ENCODE results near the gene CRTC1. TPM values are rescaled to one million over a fixed set of nuclear protein-coding genes. Genes with fewer than 3 reads are reported as not detected.

The CRTC1 gene
- total RNA-seq, 4 donors from 2014 or later, result 2.4 to 17.5 (median 6.7) TPM

DNA sequence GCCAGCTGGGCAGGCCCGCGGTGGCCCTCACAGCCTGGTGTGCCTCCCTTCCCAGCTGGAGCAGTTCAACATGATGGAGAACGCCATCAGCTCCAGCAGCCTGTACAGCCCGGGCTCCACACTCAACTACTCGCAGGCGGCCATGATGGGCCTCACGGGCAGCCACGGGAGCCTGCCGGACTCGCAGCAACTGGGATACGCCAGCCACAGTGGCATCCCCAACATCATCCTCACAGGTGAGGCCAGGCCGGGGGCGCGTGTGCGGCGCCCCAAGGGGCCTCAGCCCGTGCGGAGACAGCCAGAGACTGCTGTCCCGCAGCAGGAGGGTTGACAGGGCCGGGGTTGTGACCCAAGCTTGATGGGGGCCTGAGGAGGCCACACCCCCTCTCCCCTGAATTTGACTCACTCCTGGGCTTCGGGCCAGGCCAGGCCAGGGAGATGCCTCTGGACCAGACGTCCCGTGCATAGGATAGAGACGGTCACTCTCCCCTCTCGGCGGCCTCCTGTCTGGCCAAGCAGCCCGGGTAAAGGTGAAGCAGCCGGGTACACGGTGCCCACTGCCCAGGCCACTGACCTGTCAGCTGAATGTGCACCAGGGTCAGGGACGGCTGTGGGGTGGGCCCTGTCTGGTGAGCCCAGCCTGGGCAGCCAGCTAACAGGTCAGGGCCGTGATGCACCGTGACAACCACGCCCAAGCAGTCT, 92.3 kb downstream of the CRTC1 start:
- Histone ChIP-seq H3K27ac (no peak overlapping the region), H3K27me3 (no peaks in the 10 kb centered on the region), H3K4me3 (no peak overlapping the region), H3K4me1 (no peaks in the 10 kb centered on the region), H3K9me3 (no peaks in the 10 kb centered on the region), H3K36me3 (no peaks in the 10 kb centered on the region)
- TF ChIP-seq POLR2A (IDR thresholded peaks at IDR 0.05), result no peak
- TF ChIP-seq, protein P1, sequence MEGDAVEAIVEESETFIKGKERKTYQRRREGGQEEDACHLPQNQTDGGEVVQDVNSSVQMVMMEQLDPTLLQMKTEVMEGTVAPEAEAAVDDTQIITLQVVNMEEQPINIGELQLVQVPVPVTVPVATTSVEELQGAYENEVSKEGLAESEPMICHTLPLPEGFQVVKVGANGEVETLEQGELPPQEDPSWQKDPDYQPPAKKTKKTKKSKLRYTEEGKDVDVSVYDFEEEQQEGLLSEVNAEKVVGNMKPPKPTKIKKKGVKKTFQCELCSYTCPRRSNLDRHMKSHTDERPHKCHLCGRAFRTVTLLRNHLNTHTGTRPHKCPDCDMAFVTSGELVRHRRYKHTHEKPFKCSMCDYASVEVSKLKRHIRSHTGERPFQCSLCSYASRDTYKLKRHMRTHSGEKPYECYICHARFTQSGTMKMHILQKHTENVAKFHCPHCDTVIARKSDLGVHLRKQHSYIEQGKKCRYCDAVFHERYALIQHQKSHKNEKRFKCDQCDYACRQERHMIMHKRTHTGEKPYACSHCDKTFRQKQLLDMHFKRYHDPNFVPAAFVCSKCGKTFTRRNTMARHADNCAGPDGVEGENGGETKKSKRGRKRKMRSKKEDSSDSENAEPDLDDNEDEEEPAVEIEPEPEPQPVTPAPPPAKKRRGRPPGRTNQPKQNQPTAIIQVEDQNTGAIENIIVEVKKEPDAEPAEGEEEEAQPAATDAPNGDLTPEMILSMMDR (IDR thresholded peaks at IDR 0.05), result no peak
- DNase-seq, result no peak
- intact Hi-C loops (cut with DNase I; ENCODE audit: low total_unique reads), result no loop called here

DNA sequence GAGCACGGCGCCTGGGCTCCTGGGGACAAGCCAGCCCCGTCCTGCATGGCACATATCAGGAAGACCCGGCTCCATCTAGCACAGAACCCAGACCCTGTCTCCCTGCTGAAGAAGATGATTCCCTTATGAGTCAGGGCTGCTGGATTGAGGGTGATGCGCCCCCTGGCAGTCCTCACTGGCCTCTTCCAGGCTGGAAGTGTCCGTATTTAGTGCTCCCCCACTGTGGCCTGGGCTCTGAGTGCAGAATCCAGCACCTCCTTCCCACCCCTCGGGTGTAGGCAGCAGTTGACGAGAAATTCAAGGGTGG, 92.8 kb downstream of the CRTC1 start:
- no peak overlapping the region for H3K4me3 ChIP-seq
- TF ChIP-seq POLR2A (IDR thresholded peaks at IDR 0.05), result no peak
- TF ChIP-seq, protein P1 (IDR thresholded peaks at IDR 0.05), result no peak
- DNase-seq, result no peak
- no peaks in the 10 kb centered on the region for H3K36me3 ChIP-seq
- no peaks in the 10 kb centered on the region for H3K4me1 ChIP-seq
- no peaks in the 10 kb centered on the region for H3K27me3 ChIP-seq
- H3K9me3 ChIP-seq, result no peaks in the 10 kb centered on the region
- intact Hi-C loops (cut with DNase I; ENCODE audit: low total_unique reads), result no loop called here
- H3K27ac ChIP-seq, result no peak overlapping the region

DNA sequence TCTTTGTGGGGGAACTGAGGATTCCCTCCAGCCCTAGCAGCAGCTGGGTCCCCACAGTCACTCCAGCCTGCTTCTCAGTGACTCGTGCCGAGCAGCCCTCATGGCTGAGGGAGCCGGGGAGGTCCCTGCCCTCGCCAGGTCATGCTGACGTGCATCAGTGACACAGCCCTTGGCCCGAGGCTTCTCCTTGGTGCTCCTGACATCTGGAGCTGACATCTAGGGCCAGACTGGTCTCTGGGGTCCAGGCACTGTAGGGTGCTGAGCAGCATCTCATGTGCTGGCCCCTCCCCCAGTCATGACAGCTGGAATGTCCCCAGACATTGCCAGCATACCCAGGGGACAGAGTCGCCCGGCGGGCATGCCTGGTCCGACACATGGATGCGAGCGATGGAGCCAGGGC, 93.3 kb downstream of the CRTC1 start:
- Histone ChIP-seq H3K4me3 (no peak overlapping the region), H3K27ac (no peak overlapping the region), H3K9me3 (no peaks in the 10 kb centered on the region), H3K36me3 (no peaks in the 10 kb centered on the region), H3K4me1 (no peaks in the 10 kb centered on the region), H3K27me3 (no peaks in the 10 kb centered on the region)
- intact Hi-C loops (cut with DNase I; ENCODE audit: low total_unique reads), result no loop called here
- no peak for DNase-seq
- TF ChIP-seq POLR2A (IDR thresholded peaks at IDR 0.05), result no peak
- TF ChIP-seq, protein P1 (IDR thresholded peaks at IDR 0.05), result no peak

DNA sequence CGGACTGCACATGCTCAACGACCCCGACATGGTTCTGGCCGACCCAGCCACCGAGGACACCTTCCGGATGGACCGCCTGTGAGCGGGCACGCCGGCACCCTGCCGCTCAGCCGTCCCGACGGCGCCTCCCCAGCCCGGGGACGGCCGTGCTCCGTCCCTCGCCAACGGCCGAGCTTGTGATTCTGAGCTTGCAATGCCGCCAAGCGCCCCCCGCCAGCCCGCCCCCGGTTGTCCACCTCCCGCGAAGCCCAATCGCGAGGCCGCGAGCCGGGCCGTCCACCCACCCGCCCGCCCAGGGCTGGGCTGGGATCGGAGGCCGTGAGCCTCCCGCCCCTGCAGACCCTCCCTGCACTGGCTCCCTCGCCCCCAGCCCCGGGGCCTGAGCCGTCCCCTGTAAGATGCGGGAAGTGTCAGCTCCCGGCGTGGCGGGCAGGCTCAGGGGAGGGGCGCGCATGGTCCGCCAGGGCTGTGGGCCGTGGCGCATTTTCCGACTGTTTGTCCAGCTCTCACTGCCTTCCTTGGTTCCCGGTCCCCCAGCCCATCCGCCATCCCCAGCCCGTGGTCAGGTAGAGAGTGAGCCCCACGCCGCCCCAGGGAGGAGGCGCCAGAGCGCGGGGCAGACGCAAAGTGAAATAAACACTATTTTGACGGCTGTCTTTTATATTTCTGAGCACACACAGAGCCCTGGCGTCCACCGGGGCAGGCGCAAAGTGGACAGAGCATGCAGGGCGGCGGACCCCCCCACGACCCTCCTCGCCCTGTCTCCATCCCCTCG, 94.0 kb downstream of the CRTC1 start:
- H3K4me1 ChIP-seq, result no peaks in the 10 kb centered on the region
- no peak overlapping the region for H3K27ac ChIP-seq
- H3K27me3 ChIP-seq, result no peaks in the 10 kb centered on the region
- intact Hi-C loops (cut with DNase I; ENCODE audit: low total_unique reads), result no loop called here
- H3K9me3 ChIP-seq, result no peaks in the 10 kb centered on the region
- no peak for TF ChIP-seq POLR2A (IDR thresholded peaks at IDR 0.05)
- TF ChIP-seq, protein P1 (IDR thresholded peaks at IDR 0.05), result no peak
- DNase-seq, result no peak
- no peak overlapping the region for H3K4me3 ChIP-seq
- no peaks in the 10 kb centered on the region for H3K36me3 ChIP-seq

DNA sequence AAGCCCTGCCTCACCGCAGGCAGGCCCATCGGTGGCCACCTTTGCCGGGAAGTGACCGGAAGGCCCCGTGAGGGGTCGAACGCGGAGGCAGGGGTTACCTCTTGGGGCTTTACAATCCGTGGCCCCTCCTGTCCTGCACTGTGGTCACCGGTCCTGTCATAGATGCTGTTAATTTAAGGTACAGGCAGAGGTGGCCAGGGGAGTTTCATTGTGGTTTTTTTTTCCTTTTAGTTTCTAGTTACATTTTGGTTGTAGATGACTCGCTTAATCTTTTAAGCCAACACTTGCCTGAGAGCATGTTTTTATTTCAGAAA, 94.6 kb downstream of the CRTC1 start:
- DNase-seq, result no peak
- H3K4me3 ChIP-seq, result no peak overlapping the region
- H3K27ac ChIP-seq, result no peak overlapping the region
- H3K27me3 ChIP-seq, result no peaks in the 10 kb centered on the region
- H3K36me3 ChIP-seq, result no peaks in the 10 kb centered on the region
- intact Hi-C loops (cut with DNase I; ENCODE audit: low total_unique reads), result no loop called here
- no peaks in the 10 kb centered on the region for H3K9me3 ChIP-seq
- TF ChIP-seq, protein P1 (IDR thresholded peaks at IDR 0.05), result no peak
- TF ChIP-seq POLR2A (IDR thresholded peaks at IDR 0.05), result no peak
- H3K4me1 ChIP-seq, result no peaks in the 10 kb centered on the region

Data from uterus (tissue), 4 donors.